GM18505 (cell line): ENCODE measurements around the gene ESPN.
"Not testable (repeated sequence)": the region's sequence is repeated elsewhere in the genome, so short reads cannot be mapped to it uniquely, and the experiment has no call there.

Experiments
- ATAC-seq: cut with Tn5 transposase; IDR thresholded peaks from one replicate; pipeline ENCODE4 v1.9.1; 2021; ENCODE audit not compliant: unreplicated experiment
- POLR2A ChIP-seq: IDR thresholded peaks from 4 replicates; pipeline ENCODE4 v1.6.1; 2011; ENCODE audit warnings: borderline replicate concordance; ENCODE audit not compliant: insufficient read depth, insufficient read length; ENCODE audit errors: extremely low read depth

The ESPN gene

DNA sequence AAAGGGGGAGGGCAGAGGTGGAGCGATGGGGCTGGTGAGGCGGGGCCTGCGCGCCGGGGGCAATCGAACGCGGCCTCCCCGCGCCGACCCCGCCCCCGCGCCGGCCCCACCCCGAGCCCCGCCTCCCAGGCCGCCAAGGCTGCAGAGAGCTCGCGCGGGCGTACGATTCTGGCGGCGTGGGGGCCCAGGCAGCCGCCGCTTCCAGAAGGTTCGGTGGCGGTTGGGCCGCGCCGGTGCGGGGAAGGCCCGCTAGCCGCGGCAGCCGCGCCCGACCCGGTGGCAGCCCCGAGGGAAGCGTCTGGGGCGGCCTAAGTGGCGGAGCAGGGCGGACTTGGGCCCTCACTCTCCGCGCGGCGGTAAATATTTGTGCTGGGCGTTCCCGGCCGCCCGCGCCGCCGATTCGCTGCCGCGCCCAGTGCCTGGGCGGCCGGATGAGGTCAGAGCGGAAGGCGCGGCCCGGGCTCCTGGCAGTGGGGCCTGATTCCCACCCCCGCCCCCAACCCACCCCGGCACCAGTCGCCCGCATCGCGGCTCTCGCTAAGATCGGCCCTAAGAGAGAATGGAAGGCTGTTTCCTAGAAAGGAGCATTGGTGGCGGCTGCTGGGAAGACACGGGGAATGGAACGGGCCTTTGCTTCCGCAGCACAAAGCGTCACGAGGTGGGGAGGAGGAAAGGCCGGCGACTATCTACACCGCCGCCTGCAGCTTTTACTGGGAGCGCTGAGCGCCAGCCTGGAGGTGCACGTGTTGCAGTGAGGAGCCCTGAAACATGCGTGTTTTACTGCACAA, 31.0 kb upstream of the ESPN start, which contains the start of gene ACOT7:
ACOT7 (minus strand) TSS at position 368 of the 788 bp plus-strand sequence. CDS start 368 bp downstream, outside the sequence.
- peak; percentile 76 for ATAC-seq
- peak; percentile 55 for TF ChIP-seq POLR2A

DNA sequence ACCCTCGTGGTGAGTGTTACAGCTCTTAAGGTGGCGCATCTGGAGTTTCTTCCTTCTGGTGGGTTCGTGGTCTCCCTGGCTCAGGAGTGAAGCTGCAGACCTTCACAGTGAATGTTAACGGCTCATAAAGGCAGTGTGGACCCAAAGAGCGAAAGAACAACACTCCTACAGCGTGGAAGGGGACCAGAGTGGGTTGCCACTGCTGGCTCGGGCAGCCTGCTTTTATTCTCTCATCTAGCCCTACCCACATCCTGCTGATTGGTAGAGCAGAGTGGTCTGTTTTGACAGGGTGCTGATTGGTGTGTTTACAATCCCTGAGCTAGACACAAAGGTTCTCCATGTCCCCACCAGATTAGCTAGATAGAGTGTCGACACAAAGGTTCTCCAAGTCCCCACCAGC, 29.4 kb upstream of the ESPN start:
- not testable (repeated sequence) for ATAC-seq

DNA sequence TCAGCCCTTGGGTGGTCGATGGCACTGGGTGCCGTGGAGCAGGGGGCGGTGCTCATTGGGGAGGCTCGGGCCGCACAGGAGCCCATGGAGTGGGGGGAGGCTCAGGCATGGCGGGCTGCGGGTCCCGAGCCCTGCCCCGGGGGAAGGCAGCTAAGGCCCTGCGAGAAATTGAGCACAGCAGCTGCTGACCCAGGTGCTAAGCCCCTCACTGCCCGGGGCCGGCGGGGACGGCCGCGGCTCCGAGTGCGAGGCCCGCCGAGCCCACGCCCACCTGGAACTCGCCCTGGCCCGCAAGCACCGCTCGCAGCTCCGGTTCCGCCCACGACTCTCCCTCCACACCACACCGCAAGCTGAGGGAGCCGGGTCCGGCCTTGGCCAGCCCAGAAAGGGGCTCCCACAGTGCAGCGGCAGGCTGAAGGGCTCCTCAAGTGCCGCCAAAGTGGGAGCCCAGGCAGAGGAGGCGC, 28.8 kb upstream of the ESPN start:
- ATAC-seq, result not testable (repeated sequence)

DNA sequence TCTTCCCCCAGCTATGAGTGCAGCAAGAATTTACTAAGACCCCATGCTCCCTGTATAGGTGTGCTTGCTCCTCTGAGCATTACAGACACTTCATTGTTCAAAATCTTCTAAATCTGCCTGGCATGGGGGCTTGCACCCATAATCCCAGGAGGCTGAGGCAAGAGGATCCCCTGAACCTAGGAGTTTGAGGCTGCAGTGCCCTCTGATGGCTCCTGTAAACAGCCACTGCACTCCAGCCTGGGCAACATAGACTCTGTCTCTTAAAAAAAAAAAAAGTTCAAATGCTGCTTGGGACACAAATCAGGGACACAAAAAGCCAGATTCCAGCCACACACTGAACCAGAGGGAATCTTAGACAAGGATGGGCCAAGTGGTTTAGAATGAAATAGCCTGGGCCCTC, 27.6 kb upstream of the ESPN start:
- no peak for ATAC-seq

DNA sequence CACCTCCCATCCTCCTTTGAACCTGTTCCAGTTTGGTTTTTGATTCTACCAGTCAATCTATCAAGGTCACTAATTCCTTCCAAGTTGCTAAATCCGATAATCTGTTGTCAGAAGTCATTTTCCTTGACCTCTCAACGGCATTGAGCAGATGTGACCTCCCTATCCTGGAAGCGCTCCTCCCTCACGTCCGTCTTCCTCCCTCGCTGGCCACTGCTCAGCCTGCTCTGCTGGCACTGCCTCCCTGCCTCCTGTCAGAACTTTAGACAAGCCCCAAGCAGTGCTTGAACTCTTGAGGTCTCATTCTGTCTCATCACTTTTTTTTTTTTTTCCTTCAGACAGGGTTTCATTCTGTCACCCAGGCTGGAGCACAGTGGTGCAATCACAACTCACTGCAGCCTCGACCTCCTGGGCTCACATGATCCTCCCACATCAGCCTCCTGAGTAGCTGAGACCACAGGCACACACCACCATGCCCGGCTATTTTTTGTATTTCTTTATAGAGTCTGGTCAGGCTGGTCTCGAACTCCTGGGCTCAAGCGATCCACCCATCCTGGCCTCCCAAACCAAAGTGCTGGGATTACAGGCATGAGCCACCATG, 26.6 kb upstream of the ESPN start:
- TF ChIP-seq POLR2A, result no peak
- ATAC-seq, result no peak

More for the DNA sequence above, 27.6 kb upstream of the ESPN start:
- no peak for TF ChIP-seq POLR2A

DNA sequence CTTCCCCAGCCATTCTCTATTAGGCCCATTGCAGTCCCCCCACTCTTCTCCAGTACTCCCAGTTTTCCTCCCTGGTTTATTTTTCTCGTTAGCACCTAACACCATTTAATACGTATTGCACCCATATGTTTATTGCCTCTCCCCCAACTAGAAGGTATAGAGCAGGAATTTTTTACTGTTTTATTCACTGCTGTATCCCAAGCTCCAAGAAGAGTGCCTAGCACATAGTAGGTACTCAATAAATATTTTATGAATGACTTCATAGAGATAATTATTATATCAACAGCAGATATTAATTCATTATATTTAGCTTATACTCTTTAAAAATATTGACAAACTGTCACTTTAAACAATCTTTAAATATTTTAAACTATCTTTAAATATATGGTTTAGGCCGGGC, 25.3 kb upstream of the ESPN start:
- TF ChIP-seq POLR2A, result no peak
- ATAC-seq, result no peak

DNA sequence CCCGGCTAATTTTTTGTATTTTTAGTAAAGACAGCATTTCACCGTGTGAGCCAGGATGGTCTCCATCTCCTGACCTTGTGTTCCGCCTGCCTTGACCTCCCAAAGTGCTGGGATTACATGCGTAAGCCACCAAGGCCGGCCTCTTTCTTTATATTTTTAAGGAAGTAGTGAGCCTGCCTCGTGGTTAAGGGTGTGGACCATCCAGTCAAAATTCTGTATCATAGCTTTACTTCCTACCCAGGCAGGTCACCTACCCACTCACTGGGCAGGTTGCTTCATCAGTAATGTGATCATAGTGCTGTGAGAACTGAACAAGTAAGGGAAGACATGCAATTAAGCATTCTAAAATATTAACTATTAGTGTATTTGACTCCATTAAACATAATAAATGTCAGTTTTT, 22.9 kb upstream of the ESPN start:
- no peak for ATAC-seq
- TF ChIP-seq POLR2A, result no peak

DNA sequence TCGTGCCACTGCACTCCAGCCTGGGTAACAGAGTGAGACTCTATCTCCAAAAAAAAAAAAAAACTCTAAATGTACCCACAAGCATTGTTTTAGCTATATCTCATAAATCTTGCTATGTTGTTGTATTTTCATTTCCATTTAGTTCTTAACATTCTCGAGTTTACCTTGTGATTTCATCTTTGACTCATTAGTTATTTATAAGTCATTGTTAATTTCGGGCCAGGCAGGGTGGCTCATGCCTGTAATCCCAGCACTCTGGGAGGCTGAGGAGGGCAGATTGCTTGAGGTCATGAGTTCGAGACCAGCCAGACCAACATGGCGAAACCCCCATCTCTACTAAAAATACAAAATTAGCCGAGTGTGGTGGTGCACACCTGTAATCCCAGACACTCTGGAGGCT, 16.6 kb upstream of the ESPN start:
- no peak for ATAC-seq

DNA sequence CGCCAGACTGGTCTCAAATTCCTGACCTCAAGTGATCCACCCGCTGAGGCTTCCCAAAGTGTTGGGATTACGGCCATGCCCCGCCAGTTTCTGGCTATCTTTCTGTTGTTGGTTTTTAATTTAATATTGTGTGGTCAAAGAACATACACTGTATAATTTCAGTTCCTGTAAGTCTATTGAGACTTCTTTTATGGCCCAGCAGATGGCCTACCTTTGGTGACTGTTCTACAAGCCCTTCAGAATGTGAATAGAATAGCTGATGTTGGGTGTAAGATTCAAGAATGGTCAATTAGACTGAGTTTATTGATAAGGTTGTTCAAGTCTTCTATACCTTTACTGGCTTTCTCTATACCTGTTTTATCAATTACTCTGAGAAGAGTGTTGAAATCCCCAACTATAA, 15.5 kb upstream of the ESPN start:
- no peak for ATAC-seq
- no peak for TF ChIP-seq POLR2A

More for the DNA sequence above, 16.6 kb upstream of the ESPN start:
- TF ChIP-seq POLR2A, result no peak

DNA sequence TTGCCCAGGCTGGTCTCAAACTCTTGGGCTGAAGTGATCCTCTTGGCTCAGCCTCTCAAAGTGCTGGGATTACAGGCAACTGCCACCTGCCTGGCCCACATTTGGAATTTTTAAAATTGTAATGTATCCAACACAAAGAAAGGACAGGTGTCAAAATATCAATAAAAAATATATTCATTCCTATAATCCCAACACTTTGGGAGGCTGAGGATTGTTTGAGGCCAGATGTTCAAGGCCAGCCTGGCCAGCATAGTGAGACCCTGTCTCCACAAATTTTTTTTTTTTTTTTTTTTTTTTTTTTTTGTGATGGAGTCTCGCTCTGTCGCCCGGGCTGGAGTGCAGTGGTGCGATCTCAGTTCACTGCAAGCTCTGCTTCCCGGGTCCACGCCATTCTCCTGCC, 14.8 kb upstream of the ESPN start:
- no peak for TF ChIP-seq POLR2A

DNA sequence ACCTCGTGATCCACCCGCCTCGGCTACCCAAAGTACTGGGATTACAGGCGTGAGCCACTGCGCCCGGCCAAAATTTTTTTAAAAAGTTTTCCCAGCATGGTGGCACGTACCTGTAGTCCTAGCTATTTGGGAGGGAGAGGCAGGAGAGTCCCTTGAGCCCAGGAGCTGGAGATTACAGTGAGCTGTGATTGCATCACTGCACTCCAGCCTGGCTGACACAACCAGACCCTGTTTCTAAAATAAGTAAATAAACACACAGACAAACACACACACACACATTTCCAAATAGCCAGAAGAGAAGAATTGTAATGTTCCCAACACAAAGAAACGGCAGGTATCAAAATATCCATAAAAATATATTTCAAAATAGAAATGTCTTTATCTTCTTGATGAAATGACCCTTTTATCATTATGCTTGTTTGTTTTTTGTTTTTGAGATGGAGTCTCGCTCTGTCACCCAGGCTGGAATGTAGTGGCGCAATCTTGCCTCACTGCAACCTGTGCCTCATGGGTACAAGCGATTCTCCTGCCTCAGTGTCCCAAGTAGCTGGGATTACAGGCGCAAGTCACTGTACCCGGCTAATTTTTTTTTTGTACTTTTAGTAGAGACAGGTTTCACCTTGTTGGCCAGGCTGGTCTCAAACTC, 14.2 kb upstream of the ESPN start:
- TF ChIP-seq POLR2A, result no peak
- ATAC-seq, result no peak

More for the DNA sequence above, 14.8 kb upstream of the ESPN start:
- ATAC-seq, result no peak

DNA sequence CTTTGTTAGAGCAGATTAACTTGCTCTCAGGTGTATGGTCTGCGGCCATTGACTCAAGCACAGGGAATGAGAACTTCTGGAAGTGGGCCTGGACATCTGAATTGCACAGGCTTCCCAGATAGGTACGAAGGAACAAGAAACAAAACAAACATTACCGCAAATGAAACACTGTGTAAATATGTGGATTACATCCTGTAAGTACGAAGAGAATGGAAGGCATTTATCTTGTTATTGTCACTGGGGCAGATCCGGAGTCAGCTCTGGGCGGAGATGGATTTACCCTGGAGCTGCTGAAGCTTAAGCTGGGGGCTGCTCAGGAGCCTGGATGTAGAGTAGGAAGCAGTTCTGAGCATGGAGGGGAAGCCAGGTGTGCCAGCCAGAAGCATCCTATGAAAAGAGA, 11.7 kb upstream of the ESPN start:
- no peak for ATAC-seq
- no peak for TF ChIP-seq POLR2A

DNA sequence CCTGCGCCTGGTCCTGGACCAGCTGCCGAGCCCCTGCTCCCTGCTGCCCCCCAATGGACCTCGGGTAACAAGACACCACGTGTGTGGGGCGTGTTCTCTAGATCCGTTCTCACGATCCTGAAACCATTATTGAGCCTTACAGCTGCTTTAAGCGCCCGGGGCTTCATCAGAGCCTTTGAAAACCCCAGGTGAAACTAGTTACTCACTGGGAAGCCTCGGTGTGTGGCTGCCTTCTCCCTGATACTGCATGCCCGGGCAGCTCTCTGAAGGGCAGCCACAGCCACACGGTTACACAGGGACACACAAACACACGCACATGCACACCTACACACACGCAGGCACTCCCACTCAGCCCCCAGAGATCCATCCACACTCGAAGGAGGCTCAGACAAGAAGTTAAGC, 10.1 kb upstream of the ESPN start:
- ATAC-seq, result no peak
- no peak for TF ChIP-seq POLR2A
